ENCODE results near the gene NXN.

GRCh38 chr17:759964-760363 lies 219.6 kb downstream of the NXN start:
- TF ChIP-seq, protein P1, sequence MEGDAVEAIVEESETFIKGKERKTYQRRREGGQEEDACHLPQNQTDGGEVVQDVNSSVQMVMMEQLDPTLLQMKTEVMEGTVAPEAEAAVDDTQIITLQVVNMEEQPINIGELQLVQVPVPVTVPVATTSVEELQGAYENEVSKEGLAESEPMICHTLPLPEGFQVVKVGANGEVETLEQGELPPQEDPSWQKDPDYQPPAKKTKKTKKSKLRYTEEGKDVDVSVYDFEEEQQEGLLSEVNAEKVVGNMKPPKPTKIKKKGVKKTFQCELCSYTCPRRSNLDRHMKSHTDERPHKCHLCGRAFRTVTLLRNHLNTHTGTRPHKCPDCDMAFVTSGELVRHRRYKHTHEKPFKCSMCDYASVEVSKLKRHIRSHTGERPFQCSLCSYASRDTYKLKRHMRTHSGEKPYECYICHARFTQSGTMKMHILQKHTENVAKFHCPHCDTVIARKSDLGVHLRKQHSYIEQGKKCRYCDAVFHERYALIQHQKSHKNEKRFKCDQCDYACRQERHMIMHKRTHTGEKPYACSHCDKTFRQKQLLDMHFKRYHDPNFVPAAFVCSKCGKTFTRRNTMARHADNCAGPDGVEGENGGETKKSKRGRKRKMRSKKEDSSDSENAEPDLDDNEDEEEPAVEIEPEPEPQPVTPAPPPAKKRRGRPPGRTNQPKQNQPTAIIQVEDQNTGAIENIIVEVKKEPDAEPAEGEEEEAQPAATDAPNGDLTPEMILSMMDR (IDR thresholded peaks at IDR 0.05): no peak
- no peak for TF ChIP-seq POLR2A (IDR thresholded peaks at IDR 0.05)

Measured in Peyer's patch (tissue), 4 donors.